ENCODE results near the gene DNAJC30. TPM values are rescaled to one million over a fixed set of nuclear protein-coding genes. Genes with fewer than 3 reads are reported as not detected.

DNAJC30 gene
- 1 to 10 TPM; 2.6 to 7.3 (median 3.4) TPM for total RNA-seq

DNA sequence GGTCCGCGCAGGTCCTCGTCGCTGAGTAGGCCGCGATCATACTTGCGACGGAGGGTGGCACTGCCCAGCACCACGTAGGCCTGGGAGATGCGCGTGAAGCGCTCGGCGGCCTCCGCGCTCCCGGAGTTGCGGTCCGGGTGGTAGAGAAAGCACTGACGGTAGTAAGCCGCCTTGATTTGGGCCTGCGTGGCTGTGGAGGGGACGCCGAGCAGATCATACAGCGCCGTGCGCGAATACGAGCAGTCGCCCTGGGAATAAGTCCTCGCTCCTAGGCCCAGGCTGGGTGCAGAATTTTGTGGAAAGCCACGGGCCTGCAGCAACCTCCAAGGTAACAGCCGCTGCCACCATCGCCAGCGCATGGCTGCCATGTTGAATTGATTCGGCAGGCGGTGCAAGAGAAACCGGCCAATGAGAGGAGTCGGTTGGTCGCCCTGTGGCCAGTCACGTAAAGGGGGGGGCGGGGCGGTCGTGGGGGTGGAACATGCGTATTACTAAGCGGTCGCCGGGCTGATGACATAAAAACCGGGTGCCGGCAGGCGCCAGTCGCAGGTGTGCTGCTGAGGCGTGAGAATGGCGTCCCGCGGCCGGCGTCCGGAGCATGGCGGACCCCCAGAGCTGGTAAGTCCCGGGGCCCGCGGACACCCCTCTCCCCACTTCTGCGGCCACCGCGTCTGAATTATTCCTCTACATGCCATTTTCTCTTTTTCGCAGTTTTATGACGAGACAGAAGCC is at the start of gene DNAJC30, which contains the start of gene BUD23:
Gene DNAJC30 (minus strand): TSS at position 398 of the 732 bp plus-strand sequence. CDS start 30 bp downstream, at position 368.
Gene BUD23 (plus strand): TSS at position 542 of the 732 bp plus-strand sequence. CDS start 29 bp downstream, at position 571.
- TF ChIP-seq, protein P1, sequence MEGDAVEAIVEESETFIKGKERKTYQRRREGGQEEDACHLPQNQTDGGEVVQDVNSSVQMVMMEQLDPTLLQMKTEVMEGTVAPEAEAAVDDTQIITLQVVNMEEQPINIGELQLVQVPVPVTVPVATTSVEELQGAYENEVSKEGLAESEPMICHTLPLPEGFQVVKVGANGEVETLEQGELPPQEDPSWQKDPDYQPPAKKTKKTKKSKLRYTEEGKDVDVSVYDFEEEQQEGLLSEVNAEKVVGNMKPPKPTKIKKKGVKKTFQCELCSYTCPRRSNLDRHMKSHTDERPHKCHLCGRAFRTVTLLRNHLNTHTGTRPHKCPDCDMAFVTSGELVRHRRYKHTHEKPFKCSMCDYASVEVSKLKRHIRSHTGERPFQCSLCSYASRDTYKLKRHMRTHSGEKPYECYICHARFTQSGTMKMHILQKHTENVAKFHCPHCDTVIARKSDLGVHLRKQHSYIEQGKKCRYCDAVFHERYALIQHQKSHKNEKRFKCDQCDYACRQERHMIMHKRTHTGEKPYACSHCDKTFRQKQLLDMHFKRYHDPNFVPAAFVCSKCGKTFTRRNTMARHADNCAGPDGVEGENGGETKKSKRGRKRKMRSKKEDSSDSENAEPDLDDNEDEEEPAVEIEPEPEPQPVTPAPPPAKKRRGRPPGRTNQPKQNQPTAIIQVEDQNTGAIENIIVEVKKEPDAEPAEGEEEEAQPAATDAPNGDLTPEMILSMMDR (IDR thresholded peaks at IDR 0.05; ENCODE audit: low read depth): no peak

DNA sequence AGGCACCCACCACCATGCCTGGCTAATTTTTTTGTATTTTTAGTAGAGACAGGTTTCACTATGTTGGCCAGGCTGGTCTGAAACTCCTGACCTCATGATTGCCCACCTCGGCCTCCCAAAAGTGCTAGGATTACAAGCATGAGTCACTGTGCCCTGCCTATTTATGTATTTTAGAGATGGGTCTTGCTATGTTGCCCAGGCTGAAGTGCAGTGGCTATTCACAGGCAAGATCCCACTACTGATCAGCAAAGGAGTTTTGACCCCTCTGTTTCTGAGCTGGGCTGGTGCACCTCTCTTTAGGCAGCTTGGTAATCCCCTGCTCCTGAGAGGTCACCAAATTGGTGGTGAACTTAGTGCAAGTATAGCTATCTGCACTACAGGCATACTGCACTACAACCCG is 49.1 kb upstream of the DNAJC30 start:
- TF ChIP-seq, protein P1 (IDR thresholded peaks at IDR 0.05; ENCODE audit: low read depth): no peak

DNA sequence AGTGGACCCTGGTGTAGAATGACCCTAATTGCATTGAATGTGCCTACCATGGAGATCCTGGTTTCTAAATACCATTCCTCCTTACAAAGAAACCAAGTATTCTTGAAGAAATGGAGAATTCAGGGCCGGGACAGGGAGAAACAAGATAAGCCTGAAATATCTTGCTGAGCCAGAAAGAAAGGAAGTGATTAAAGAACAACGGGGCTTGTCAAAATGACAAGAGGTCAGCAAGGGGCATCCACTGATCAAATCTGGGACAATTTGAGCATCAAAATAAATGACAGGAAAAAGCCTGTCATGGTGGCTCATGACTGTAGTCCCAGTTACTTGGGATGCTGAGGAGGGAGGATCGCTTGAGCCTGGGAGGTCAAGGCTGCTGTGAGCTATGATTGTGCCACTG is 47.2 kb upstream of the DNAJC30 start:
- TF ChIP-seq, protein P1 (IDR thresholded peaks at IDR 0.05; ENCODE audit: low read depth): no peak

DNA sequence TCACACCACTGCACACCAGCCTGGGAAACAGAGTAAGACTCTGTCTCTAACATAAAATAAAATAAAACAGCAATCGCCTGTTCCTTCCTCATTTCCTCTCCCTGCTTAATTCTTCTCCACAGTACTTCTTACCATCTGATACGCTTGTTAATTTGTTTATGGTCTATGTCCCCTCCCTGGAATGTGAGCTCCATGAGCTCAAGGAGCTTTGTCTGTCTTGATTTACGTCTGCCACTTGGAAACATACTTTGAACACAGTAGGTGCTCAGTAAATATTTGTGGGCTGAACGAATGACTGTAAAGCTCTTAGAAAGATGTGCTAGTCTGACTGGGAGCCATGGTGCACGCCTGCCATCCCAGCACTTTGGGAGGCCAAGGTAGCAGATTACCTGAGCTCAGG is 45.3 kb upstream of the DNAJC30 start:
- TF ChIP-seq, protein P1 (IDR thresholded peaks at IDR 0.05; ENCODE audit: low read depth): no peak

DNA sequence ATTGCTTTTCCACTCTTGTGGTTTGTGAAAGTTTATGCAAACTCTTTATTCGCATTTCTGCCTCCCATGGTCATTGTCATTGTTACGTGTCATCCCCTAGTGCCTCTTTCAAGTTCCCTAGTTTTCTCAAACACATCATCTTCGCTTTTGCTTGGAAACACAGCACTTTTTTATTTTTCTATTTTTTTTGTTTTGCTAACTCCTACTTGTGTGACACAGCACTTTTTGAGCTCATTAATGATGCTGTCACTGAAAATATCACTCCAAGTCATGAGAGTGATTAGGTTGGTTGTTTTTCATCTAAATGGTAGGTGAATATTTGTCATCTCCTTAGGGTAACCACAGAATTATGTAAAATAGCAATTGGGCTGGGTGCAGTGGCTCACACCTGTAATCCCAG is 44.7 kb upstream of the DNAJC30 start:
- TF ChIP-seq, protein P1 (IDR thresholded peaks at IDR 0.05; ENCODE audit: low read depth): no peak

DNA sequence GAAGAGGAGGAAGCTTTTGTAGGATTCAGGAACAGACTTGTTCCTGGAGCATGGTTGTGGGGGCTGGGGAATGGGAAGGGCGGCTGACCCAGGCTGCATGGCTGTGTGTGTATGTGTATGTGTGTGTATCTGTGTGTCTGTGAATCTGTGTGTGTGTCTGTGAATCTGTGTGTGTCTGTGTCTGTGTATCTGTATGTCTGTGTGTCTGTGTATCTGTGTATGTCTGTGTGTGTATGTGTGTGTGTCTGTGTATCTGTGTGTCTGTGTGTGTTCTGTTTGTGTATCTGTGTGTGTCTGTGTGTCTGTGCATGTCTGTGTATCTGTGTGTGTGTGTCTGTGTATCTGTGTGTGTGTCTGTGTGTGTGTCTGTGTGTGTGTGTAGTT is 42.8 kb upstream of the DNAJC30 start:
- TF ChIP-seq, protein P1 (IDR thresholded peaks at IDR 0.05; ENCODE audit: low read depth): no peak

DNA sequence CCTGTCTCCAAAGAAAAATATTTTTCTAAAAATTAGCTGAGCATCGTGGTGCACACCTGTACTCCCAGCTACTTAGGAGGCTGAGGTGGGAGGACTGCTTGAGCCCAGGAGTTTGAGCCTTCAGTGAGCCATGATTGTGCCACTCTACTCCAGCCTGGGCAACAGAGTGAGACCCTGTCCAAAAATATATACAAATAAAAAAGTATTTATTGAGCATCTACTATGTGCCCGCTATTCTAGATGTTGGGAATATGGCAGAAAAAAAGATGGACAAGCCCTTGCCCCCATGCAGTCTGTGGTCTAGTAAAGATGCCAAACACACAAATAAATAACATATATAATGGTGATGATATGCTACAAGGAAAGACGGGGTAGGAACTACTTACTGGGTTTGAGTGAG is 40.6 kb upstream of the DNAJC30 start:
- TF ChIP-seq, protein P1 (IDR thresholded peaks at IDR 0.05; ENCODE audit: low read depth): no peak

Data from subcutaneous adipose tissue (tissue), 4 donors.